Right ventricle myocardium superior (tissue), 1 donor: ENCODE data around the gene CACNG6. TPM values are rescaled to one million over a fixed set of nuclear protein-coding genes. Genes with fewer than 3 reads are reported as not detected.

Experiments
- ATAC-seq: fragments of 200-7000 bp; cut with Tn5 transposase; one replicate; pipeline ENCODE4 v1.9.1; 2020; ENCODE audit warnings: mild to moderate bottlenecking; ENCODE audit not compliant: poor library complexity
- DNase-seq: peaks from one replicate; pipeline ENCODE4 v3.0.0-alpha.2; 2020
- intact Hi-C: fragments of 100-400 bp; cut with DNase I; formaldehyde crosslinking; loops from one replicate; pipeline ENCODE4 v1.11.2; 2022
- total RNA-seq: library from RNA; stranded (reverse); fragmentation: NEBNext Ultra II Directional; extraction: Animal tissue kit (Norgen Biotek cat#: 25700); gene quantifications from one replicate; pipeline ENCODE4 v1.2.1, GENCODE V29; 2021
- donor health status: DM: no; HTN: yes; CAD: no; lungs with severe emphysema.

CACNG6 gene
- total RNA-seq, 1 donor from 2014 or later = not detected

GRCh38 chr19:53992211-53992610, 774 bp downstream of the CACNG6 start:
- intact Hi-C loops = no loop called here
- ATAC-seq = no peak

GRCh38 chr19:53992815-53993214, 1.4 kb downstream of the CACNG6 start:
- no peak for ATAC-seq
- DNase-seq = no peak

More at GRCh38 chr19:53992211-53992610, 774 bp downstream of the CACNG6 start:
- no peak for DNase-seq

GRCh38 chr19:53993448-53993847, 2.0 kb downstream of the CACNG6 start:
- DNase-seq = no peak
- no peak for ATAC-seq
- intact Hi-C loops = no loop called here

More at GRCh38 chr19:53992815-53993214, 1.4 kb downstream of the CACNG6 start:
- intact Hi-C loops = no loop called here

- DNase-seq (no peak), ATAC-seq (no peak)
- intact Hi-C loops = no loop called here
Observed at GRCh38 chr19:53994811-53995210, 3.4 kb downstream of the CACNG6 start.

GRCh38 chr19:53998223-53998622, 6.8 kb downstream of the CACNG6 start:
- no peak for DNase-seq
- intact Hi-C loops = no loop called here
- no peak for ATAC-seq

- intact Hi-C loops = no loop called here
- no peak for DNase-seq
- ATAC-seq = no peak
Observed at GRCh38 chr19:53999694-54000093, 8.3 kb downstream of the CACNG6 start.

- intact Hi-C loops = no loop called here
- ATAC-seq = no peak
- no peak for DNase-seq
Observed at GRCh38 chr19:54001496-54001895, 10.1 kb downstream of the CACNG6 start.

- intact Hi-C loops = no loop called here
- DNase-seq (no peak), ATAC-seq (no peak)
Observed at GRCh38 chr19:54002495-54003315, 11.3 kb downstream of the CACNG6 start.

- DNase-seq (no peak), ATAC-seq (no peak)
- intact Hi-C loops = no loop called here
Observed at GRCh38 chr19:54009440-54009839, 18.0 kb downstream of the CACNG6 start.

- ATAC-seq (no peak), DNase-seq (no peak)
- intact Hi-C loops = no loop called here
Observed at GRCh38 chr19:54010474-54010873, 19.0 kb downstream of the CACNG6 start.

- DNase-seq = no peak
- no peak for ATAC-seq
- intact Hi-C loops = no loop called here
Observed at GRCh38 chr19:54011507-54012211, 20.2 kb downstream of the CACNG6 start.

- ATAC-seq (no peak), DNase-seq (no peak)
- intact Hi-C loops = no loop called here
Observed at GRCh38 chr19:54013866-54014265, 22.4 kb downstream of the CACNG6 start.

GRCh38 chr19:54014920-54015560, 23.6 kb downstream of the CACNG6 start:
- no peak for ATAC-seq

GRCh38 chr19:54017261-54017660, 25.8 kb downstream of the CACNG6 start:
- intact Hi-C loops = no loop called here
- DNase-seq = no peak
- ATAC-seq = no peak

More at GRCh38 chr19:54014920-54015560, 23.6 kb downstream of the CACNG6 start:
- DNase-seq = no peak
- intact Hi-C loops = no loop called here

- ATAC-seq (no peak), DNase-seq (no peak)
- intact Hi-C loops = loop anchor here (5.0 kb wide), 2 partner anchors 114 to 229 kb away; partner anchors contain the start of gene CACNG7
Observed at GRCh38 chr19:54021363-54021762, 29.9 kb downstream of the CACNG6 start.

GRCh38 chr19:54021932-54022331, 30.5 kb downstream of the CACNG6 start:
- ATAC-seq (no peak), DNase-seq (no peak)
- intact Hi-C loops = loop anchor here (5.0 kb wide), 2 partner anchors 115 to 230 kb away; partner anchors contain the start of gene CACNG7

GRCh38 chr19:54023191-54023590, 31.8 kb downstream of the CACNG6 start:
- DNase-seq (no peak), ATAC-seq (no peak)
- intact Hi-C loops = loop anchor here (5.0 kb wide), 2 partner anchors 116 to 231 kb away; partner anchors contain the start of gene CACNG7

- intact Hi-C loops = loop anchor here (2.0 to 5.0 kb wide), 3 partner anchors 117 to 232 kb away; partner anchors contain the start of gene CACNG7
- DNase-seq = no peak
- no peak for ATAC-seq
Observed at GRCh38 chr19:54024660-54025059, 33.2 kb downstream of the CACNG6 start.

- no peak for DNase-seq
- intact Hi-C loops = no loop called here
- no peak for ATAC-seq
Observed at GRCh38 chr19:54026656-54027055, 35.2 kb downstream of the CACNG6 start.
